Testis (tissue), 3 donors: ENCODE results near the gene ELFN1. TPM values are rescaled to one million over a fixed set of nuclear protein-coding genes. Genes with fewer than 3 reads are reported as not detected.

Experiments used
- DNase-seq: peaks from one replicate; pipeline ENCODE4 v3.0.0-alpha.2; 2019
- H3K27ac ChIP-seq, 2 donors: fragments of 200-600 bp; sonication (generic); one replicate each; pipeline ENCODE4 v1.5.1; 2019
- H3K27me3 ChIP-seq: fragments of 200-600 bp; sonication (generic); one replicate; pipeline ENCODE4 v1.5.1; 2019
- H3K36me3 ChIP-seq: fragments of 200-600 bp; sonication (generic); one replicate; pipeline ENCODE4 v1.5.1; 2017; ENCODE audit warnings: low read depth; ENCODE audit errors: missing control alignments
- H3K4me1 ChIP-seq: fragments of 200-600 bp; sonication (generic); one replicate; pipeline ENCODE4 v1.5.1; 2019
- H3K4me3 ChIP-seq, 2 donors: fragments of 200-600 bp; sonication (generic); one replicate each; pipeline ENCODE4 v1.5.1; 2017 to 2019
- H3K9me3 ChIP-seq: fragments of 200-600 bp; sonication (generic); one replicate; pipeline ENCODE4 v1.5.1; 2017
- CTCF ChIP-seq, 3 experiments: fragments of 450-650 bp in 2 of 3; fragments of 200-600 bp in 1 of 3; sonication (generic) in 1 of 3; IDR thresholded peaks; one replicate each; pipeline ENCODE4 v1.5.1; 2016 to 2019; ENCODE audit warnings: antibody characterized with exemption in 3 of 3, mild to moderate bottlenecking in 2 of 3, moderate library complexity in 1 of 3
- POLR2A ChIP-seq: fragments of 450-650 bp; IDR thresholded peaks from one replicate; pipeline ENCODE4 v1.6.1; 2017; ENCODE audit warnings: antibody characterized with exemption, mild to moderate bottlenecking, moderate library complexity
- WGBS, 2 donors: methylation state at CpG; one replicate each; pipeline ENCODE4 v1.1.5; 2018; 5-methylcytosine and 5-hydroxymethylcytosine counted together
- intact Hi-C: fragments of 100-400 bp; cut with DNase I; formaldehyde crosslinking; loops from one replicate; pipeline ENCODE4 v1.15.1; 2023; ENCODE audit warnings: low total_unique reads
- polyA plus RNA-seq: library from polyadenylated mRNA; stranded (reverse); fragments of 350-450 nt; fragmentation: Illumina TruSeq; extraction: RNeasy Lipid Tissue Mini Kit (QIAGEN cat#74804); gene quantifications from one replicate; pipeline ENCODE4 v1.2.3, GENCODE V29; 2014; ENCODE audit warnings: low read depth, low replicate concordance; ENCODE audit not compliant: insufficient read depth
- total RNA-seq, 2 donors: library from RNA; depleted of rRNA; stranded (reverse); fragments of >200 nt; gene quantifications; one replicate each; pipeline ENCODE4 v1.2.3, GENCODE V29; 2016

Gene ELFN1
- total and polyA plus RNA-seq, 3 donors from 2014 or later, result 2.3 to 3.2 (median 2.8) TPM

GRCh38 chr7:1742555-1743303 is 72.7 kb downstream of the ELFN1 start:
- no peak for TF ChIP-seq CTCF (IDR thresholded peaks at IDR 0.05)
- TF ChIP-seq POLR2A, result no peak
- DNase-seq, result peak; percentile 60
- no peaks in the 10 kb centered on the region for H3K36me3 ChIP-seq
- H3K9me3 ChIP-seq, result no peaks in the 10 kb centered on the region
- H3K4me1 ChIP-seq, result no peaks in the 10 kb centered on the region
- intact Hi-C loops, result no loop called here
- H3K27me3 ChIP-seq, result no peaks in the 10 kb centered on the region
- no peak overlapping the region for H3K27ac ChIP-seq
- H3K4me3 ChIP-seq, result no peak overlapping the region
- 32 to 42% methylated on average over 20 to 28 of the region's 28 CpGs for WGBS, 2 donors

GRCh38 chr7:1743481-1744230 is 73.6 kb downstream of the ELFN1 start:
- H3K27me3 ChIP-seq, result no peaks in the 10 kb centered on the region
- H3K4me1 ChIP-seq, result peaks cover 2% of the 10 kb centered on the region
- no peak for DNase-seq
- no peak overlapping the region for H3K27ac ChIP-seq
- no peaks in the 10 kb centered on the region for H3K9me3 ChIP-seq
- H3K4me3 ChIP-seq, result no peak overlapping the region
- 85 to 88% methylated on average over 5 to 37 of the region's 37 CpGs for WGBS, 2 donors
- no peak for TF ChIP-seq POLR2A
- intact Hi-C loops, result no loop called here
- no peaks in the 10 kb centered on the region for H3K36me3 ChIP-seq

DNA sequence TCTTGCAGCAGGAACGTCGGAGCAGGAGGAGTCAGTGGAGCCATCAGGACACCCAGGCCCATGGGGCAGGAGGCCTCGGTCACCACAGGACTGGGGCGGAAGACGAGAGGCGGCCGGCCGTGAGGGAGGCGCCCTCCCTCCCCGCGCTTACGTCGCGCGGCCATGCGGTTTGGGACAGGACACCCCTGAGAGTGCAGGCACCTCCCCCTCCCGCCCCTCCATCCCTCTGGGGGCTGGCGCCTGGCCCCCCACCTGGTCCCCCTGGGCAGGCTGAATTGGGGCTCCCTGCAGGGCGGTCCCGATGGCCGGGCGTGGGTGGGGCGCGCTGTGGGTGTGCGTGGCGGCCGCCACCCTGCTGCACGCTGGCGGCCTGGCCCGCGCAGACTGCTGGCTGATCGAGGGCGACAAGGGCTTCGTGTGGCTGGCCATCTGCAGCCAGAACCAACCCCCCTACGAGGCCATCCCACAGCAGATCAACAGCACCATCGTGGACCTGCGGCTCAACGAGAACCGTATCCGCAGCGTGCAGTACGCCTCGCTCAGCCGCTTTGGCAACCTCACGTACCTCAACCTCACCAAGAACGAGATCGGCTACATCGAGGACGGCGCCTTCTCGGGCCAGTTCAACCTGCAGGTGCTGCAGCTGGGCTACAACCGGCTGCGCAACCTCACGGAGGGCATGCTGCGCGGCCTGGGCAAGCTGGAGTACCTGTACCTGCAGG is 74.4 kb downstream of the ELFN1 start:
- 96% methylated on average over 14 to 56 of the region's 56 CpGs for WGBS, 2 donors

GRCh38 chr7:1745018-1745532 is 75.0 kb downstream of the ELFN1 start:
- no peak overlapping the region for H3K4me3 ChIP-seq
- TF ChIP-seq POLR2A (no peak), CTCF (IDR thresholded peaks at IDR 0.05) (no peak)
- no peaks in the 10 kb centered on the region for H3K9me3 ChIP-seq
- no peak for DNase-seq
- no peaks in the 10 kb centered on the region for H3K27me3 ChIP-seq
- WGBS, 2 donors, result 94 to 99% methylated on average over 32 to 46 of the region's 46 CpGs
- H3K36me3 ChIP-seq, result no peaks in the 10 kb centered on the region
- H3K4me1 ChIP-seq, result peaks cover 15% of the 10 kb centered on the region
- H3K27ac ChIP-seq, result no peak overlapping the region
- intact Hi-C loops, result no loop called here

More for the DNA sequence above, 74.4 kb downstream of the ELFN1 start:
- no peaks in the 10 kb centered on the region for H3K36me3 ChIP-seq
- no peak for DNase-seq
- no peaks in the 10 kb centered on the region for H3K27me3 ChIP-seq
- H3K27ac ChIP-seq, result no peak overlapping the region
- H3K4me3 ChIP-seq, result no peak overlapping the region
- peaks cover 10% of the 10 kb centered on the region for H3K4me1 ChIP-seq
- TF ChIP-seq POLR2A (no peak), CTCF (IDR thresholded peaks at IDR 0.05) (no peak)
- H3K9me3 ChIP-seq, result no peaks in the 10 kb centered on the region
- intact Hi-C loops, result no loop called here
